ENCODE results near the gene HDAC4.

DNA sequence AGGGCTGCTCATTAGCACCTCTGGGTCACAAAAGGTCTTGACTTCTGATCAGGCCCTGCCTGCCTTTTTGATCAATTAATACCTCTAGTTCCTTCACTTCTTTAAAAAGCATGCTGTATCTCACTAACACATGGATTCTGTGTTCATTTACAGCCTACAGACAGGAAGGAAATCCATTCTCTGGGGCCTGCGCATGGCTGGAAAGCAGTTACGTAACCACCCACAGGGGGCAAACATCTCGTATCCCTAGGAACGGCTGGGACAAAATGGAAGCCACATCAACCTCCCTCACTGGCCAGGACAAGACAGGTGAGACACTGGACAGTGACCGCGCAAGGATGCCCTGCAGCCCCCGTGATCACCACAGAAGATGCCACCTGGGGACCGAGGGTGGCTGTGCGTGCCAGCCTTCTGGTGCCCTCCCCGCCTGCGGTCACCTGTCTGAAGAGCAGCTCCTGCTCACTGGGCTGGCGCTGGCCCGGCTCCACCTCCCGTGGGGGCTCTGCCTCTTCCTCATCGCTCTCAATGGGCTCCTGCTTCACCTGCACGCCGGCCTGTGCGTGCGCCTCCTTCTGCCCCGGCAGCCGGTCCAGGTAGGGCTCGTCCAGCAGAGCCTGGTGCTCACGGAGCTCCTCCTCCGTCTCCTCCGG is 286.1 kb downstream of the HDAC4 start:
- TF ChIP-seq LEF1 (IDR thresholded peaks at IDR 0.05; ENCODE audit: borderline replicate concordance) (no peak), ELF4 (IDR thresholded peaks at IDR 0.05) (no peak), SUZ12 (IDR thresholded peaks at IDR 0.05) (no peak), ARNT (IDR thresholded peaks at IDR 0.05) (no peak), FOXM1 (IDR thresholded peaks at IDR 0.05; ENCODE audit: borderline replicate concordance) (no peak)

Measured in HEK293T (cell line).